Measurements from ENCODE around the gene SUGP2.

Gene SUGP2

GRCh38 chr19:19059018-19059836, 25.9 kb upstream of the SUGP2 start:
- DNase-seq (ENCODE audit: low read depth), result no peak

GRCh38 chr19:19057720-19058119, 24.4 kb upstream of the SUGP2 start:
- no peak for DNase-seq (ENCODE audit: low read depth)

GRCh38 chr19:19057317-19057716, 24.0 kb upstream of the SUGP2 start:
- no peak for DNase-seq (ENCODE audit: low read depth)

- no peak for DNase-seq (ENCODE audit: low read depth)
Observed at GRCh38 chr19:19056636-19057275, 23.4 kb upstream of the SUGP2 start.

- no peak for DNase-seq (ENCODE audit: low read depth)
Observed at GRCh38 chr19:19055701-19056100, 22.4 kb upstream of the SUGP2 start.

- DNase-seq (ENCODE audit: low read depth), result no peak
Observed at GRCh38 chr19:19054939-19055440, 21.7 kb upstream of the SUGP2 start.

GRCh38 chr19:19054315-19054938, 21.1 kb upstream of the SUGP2 start:
- no peak for DNase-seq (ENCODE audit: low read depth)

- peak; percentile 63 for DNase-seq (ENCODE audit: low read depth)
Observed at GRCh38 chr19:19053508-19054314, 20.4 kb upstream of the SUGP2 start.

GRCh38 chr19:19052921-19053320, 19.6 kb upstream of the SUGP2 start:
- no peak for DNase-seq (ENCODE audit: low read depth)

- no peak for DNase-seq (ENCODE audit: low read depth)
Observed at GRCh38 chr19:19051478-19052213, 18.3 kb upstream of the SUGP2 start.

- no peak for DNase-seq (ENCODE audit: low read depth)
Observed at GRCh38 chr19:19050731-19051130, 17.4 kb upstream of the SUGP2 start.

- DNase-seq (ENCODE audit: low read depth), result no peak
Observed at GRCh38 chr19:19050104-19050503, 16.8 kb upstream of the SUGP2 start.

GRCh38 chr19:19049406-19049805, 16.1 kb upstream of the SUGP2 start:
- DNase-seq (ENCODE audit: low read depth), result no peak

GRCh38 chr19:19043881-19044280, 10.6 kb upstream of the SUGP2 start:
- no peak for DNase-seq (ENCODE audit: low read depth)

GRCh38 chr19:19043481-19043880, 10.2 kb upstream of the SUGP2 start:
- no peak for DNase-seq (ENCODE audit: low read depth)

GRCh38 chr19:19042732-19043280, 9.5 kb upstream of the SUGP2 start:
- no peak for DNase-seq (ENCODE audit: low read depth)

GRCh38 chr19:19040417-19040816, 7.1 kb upstream of the SUGP2 start:
- DNase-seq (ENCODE audit: low read depth), result peak; percentile 51

- DNase-seq (ENCODE audit: low read depth), result no peak
Observed at GRCh38 chr19:19039901-19040300, 6.6 kb upstream of the SUGP2 start.

- DNase-seq (ENCODE audit: low read depth), result peak; percentile 87
Observed at GRCh38 chr19:19034204-19034624, 897 bp upstream of the SUGP2 start.

GRCh38 chr19:19033176-19033425, 216 bp downstream of the SUGP2 start:
- DNase-seq (ENCODE audit: low read depth), result no peak

GRCh38 chr19:19032420-19033175, 719 bp downstream of the SUGP2 start:
- DNase-seq (ENCODE audit: low read depth), result peak; percentile 96

Data from ELR (cell line).